Ammon's horn (tissue), 1 donor: ENCODE measurements around the gene SLC9B1.
"Not testable (repeated sequence)": the region's sequence is repeated elsewhere in the genome, so short reads cannot be mapped to it uniquely, and the experiment has no call there.

Experiments used
- DNase-seq: peaks from one replicate; pipeline ENCODE4 v3.0.0-alpha.2; 2016; ENCODE audit warnings: low spot score

SLC9B1 gene

DNA sequence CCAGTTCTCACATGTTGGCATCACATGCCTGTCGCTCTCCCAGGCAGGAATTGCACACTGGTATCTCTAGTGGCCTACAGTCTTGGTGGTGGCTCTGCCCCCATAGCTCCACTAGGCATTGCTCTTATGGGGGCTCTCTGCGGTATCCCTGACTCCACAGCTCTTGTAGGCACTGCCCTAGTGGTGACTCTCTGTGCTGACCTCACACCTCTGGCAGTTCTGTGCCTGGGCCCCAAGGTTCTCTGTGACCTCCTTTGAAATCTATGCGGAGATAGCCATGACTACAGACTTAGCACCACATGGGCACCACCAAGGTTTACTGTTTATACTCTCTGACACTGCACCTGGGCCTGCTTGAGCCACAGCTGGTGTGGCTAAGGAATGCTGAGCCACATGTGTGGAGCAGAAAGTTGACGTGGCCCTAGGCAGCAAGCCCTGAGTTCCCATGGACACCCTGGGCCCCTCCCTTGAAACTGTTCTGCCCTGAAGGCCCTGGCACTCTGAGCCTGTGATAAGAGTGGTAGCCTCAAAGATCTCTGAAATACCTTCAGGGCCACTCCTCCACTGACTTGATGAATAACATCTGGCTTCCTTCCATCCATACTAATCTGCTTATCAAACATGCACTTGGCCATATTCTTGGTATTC, 8.0 kb downstream of the SLC9B1 start:
- DNase-seq: no peak

GRCh38 chr4:103010804-103011203, 8.7 kb downstream of the SLC9B1 start:
- DNase-seq: no peak

GRCh38 chr4:103008875-103009729, 10.4 kb downstream of the SLC9B1 start:
- peak; percentile 88 for DNase-seq

DNA sequence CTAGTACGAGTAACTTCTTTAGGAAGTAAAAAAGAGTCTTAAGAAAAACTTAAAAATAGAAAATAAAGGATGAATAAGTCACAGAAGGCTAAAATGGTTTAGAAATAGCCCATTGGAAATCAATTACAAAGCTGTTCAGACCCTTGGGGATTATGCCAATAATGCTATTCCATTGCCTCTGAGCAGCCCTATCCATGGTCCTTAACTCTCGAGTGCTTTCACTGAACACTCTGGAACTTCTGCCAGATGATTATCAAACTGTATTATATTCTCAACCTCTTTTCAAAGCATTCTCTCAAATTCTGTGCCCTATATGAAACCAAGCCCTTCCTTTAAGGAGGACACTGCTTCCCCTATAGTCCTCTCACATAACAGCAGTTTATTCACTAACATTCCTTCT, 17.0 kb downstream of the SLC9B1 start:
- no peak for DNase-seq

DNA sequence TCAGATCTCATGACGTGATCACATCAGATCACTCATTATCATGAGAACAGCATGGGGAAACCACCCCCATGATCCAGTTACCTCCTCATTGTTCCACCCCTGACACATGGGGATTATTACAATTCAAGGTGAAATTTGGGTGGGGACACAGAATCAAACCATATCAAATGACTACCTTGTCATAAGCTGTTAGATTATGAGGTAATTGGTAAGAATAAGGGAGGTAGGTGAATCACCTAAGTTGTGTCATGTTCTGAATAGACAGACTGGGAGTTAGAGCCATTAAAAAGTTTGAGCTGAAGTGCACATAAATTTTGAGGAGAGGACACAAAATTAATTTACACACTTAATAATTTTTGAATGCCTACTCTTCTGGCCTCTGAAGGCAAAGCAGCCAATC, 24.7 kb downstream of the SLC9B1 start:
- DNase-seq: no peak

GRCh38 chr4:102993985-102994384, 25.5 kb downstream of the SLC9B1 start:
- DNase-seq: not testable (repeated sequence)

GRCh38 chr4:102988429-102989020, 31.0 kb downstream of the SLC9B1 start:
- DNase-seq: no peak

DNA sequence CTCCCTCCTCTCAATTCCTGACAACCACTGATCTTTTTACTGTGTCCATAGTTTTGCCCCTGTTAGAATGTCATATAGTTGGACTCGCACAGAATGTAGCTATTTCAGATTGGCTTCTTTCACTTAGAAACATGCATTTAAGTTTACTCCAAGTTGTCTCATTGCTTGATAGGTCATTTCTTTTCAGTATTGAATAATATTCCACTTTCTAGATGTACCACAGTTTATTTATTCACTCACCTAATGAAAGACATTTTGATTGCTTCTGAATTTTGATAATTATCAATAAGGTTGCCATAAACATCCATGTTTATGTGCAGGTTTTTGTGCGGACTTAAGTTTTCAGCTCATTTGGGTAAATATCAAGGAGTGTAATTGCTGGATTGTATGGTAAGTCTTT, 38.5 kb downstream of the SLC9B1 start:
- DNase-seq: no peak

- not testable (repeated sequence) for DNase-seq
Measured at GRCh38 chr4:102961813-102962212, 57.7 kb downstream of the SLC9B1 start.

GRCh38 chr4:102959496-102959895, 60.0 kb downstream of the SLC9B1 start:
- DNase-seq: no peak

- DNase-seq: no peak
Measured at GRCh38 chr4:102945066-102945465, 74.4 kb downstream of the SLC9B1 start.

DNA sequence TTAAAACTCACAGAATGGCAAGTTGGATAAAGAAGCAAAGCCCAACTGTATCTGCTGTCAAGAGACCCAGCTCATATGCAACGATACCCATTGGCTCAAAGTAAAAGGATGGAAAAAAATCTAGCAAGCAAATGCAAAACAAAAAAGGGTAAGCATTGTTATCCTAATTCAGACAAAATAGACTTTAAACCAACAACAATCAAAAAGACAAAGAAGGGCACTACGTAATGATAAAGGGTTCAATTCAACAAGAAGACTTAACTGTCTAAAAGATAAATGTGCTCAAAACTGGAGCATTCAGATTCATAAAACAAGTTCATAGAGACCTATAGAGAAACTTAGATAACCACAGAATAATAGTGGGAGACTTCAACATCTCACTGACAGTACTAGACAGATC, 81.4 kb downstream of the SLC9B1 start:
- not testable (repeated sequence) for DNase-seq

GRCh38 chr4:102935716-102936115, 83.8 kb downstream of the SLC9B1 start:
- no peak for DNase-seq

DNA sequence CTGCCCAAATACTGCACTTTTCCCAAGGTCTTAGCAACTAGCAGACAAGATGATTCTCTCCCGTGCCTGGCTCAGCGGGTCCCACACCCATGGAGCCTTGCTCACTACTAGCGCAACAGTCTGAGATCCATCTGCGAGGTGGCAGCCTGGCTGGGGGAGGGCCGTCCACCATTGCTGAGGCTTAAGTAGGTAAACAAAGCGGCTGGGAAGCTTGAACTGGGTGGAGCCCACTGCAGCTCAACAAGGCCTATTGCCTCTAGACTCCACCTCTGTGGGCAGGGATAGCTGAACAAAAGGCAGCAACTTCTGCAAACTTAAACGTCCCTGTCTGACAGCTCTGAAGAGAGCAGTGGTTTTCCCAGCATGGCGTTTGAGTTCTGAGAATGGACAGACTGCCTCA, 99.8 kb downstream of the SLC9B1 start:
- DNase-seq: not testable (repeated sequence)

DNA sequence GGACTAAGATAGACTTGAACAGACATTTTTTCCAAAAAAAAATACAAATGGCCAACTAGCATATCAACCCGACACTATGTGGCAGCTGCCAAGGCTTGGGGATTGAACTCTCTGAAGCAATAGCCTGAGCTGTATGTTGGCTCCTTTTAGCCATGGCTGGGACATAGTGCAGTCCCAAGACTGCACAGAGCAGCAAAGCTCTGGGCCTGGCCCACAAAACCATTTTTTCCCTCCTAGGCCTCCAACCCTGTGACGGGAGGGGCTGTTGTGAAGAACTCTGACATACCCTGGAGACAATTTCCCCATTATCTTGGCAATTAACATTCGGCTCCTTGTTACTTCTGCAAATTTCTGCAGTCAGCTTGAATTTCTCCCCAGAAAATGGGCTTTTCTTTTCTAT, 100.6 kb downstream of the SLC9B1 start:
- no peak for DNase-seq

DNA sequence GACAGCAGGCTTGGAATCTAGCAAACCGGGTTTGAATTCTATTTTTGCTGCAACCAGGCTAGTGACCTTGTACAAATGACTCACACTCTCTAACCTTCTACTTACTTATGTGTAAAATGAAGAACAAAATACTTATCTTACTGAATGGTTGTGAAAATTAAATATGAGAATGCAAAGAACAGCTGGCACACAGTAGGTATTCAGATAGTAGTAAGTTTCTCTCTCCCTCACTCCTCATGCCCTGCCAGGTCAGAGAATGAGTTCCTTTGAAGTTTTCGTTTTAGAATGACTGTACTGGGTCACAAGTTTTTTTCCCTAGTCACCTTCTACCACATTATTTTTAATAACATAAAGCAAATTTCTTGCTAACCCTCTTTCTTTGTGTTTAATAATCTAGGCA, 117.7 kb downstream of the SLC9B1 start:
- no peak for DNase-seq

- DNase-seq: not testable (repeated sequence)
Measured at GRCh38 chr4:102897610-102898009, 121.9 kb downstream of the SLC9B1 start.

DNA sequence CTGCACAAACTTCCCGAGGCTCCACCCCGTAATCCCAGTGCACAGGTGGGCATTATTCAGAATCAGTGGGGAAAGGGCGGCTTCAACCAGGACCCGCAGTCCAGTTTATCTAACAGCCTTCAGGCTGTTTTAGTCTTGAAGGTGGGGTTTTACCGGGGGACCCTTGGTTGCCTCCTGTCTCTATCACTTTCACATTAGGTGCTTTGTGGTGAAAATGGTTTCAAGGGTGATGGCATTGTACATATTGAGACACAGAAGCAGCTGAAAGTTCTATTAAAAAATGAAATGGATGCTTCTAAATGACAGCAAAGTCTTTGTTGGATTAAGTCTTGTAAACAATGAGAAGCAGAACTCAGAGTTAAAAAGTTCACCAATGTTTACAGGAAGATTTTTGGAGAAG, 123.0 kb downstream of the SLC9B1 start:
- not testable (repeated sequence) for DNase-seq

- DNase-seq: not testable (repeated sequence)
Measured at GRCh38 chr4:102889866-102890265, 129.6 kb downstream of the SLC9B1 start.

DNA sequence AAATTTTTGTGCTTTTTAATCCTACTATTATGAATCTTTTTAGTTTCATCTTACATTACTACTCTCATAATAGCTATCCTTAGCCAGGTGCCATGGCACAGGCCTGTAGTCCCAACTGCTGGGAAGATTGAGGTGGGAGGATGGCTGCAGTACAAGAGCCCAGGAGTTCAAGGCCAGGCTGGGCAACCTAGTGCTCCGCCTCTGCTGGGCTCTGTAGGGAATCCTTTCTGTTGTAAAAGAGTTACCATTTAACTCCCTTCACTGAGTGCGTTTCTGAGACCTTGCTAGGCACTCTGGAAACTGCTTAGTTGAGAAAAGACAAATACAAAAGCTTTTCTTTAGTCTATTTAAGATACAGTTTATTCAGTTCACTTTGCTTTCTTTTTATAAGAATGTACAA, 130.9 kb downstream of the SLC9B1 start:
- not testable (repeated sequence) for DNase-seq

DNA sequence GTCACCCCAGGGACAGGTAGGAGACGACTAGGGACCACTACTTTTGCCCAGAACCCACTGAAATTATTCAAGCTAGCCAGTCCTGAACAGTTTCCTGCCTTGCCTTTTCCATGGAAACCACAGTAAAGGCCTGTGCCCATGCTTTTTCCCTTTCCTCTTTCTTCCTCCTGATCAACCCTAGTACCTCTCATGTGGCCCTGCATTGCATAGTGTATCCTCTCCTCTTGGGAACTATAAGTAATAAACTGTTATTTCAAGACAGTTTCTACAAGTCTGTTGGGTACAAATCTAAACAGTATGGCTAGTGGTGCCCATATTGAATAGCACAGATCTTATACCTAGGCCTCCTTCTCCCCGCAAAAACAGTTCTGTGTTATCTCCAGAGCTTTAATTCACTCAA, 136.2 kb downstream of the SLC9B1 start:
- no peak for DNase-seq

DNA sequence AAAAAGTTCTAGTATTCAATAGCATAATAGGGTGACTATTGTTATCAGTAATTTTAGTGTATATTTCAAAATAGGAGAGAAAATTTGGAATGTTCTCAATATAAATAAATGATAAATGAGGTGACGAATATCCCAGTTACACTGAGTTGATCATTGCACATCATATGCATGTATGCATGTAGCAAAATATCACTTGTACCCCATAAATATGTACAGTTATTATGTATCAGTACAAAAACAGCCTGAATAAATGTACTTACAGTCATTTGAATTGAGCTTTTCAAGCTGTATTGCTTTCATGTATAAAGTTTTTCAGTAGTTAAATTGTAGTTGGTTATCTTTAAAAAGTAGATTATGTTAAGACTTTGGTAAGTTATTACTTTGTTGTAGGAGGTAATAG, 138.2 kb downstream of the SLC9B1 start:
- no peak for DNase-seq

DNA sequence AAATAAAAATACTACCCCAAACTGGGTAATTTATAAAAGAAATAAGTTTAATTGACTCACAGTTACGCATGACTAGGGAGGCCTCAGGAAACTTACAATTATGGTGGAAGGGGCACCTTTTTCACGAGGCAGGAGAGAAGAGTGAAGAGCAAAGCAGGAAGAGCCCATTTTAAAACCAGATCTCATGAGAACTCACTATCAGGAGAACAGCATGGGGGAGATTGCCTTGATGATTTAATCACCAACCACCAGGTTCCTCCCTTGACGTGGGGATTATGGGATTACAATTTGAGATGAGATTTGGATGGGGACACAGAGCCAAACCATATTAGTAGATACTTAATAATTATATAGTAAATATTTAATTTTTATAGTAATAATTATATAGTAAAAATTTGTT, 140.6 kb downstream of the SLC9B1 start:
- DNase-seq: no peak
